Gastroesophageal sphincter (tissue), 3 donors: ENCODE data around the gene XXYLT1.

Source experiments
- CTCF ChIP-seq, 4 experiments: fragments of 200-600 bp in 2 of 4; fragments of 450-650 bp in 2 of 4; sonication (generic) in 1 of 4; IDR thresholded peaks; one replicate each; pipeline ENCODE4 v1.5.1; 2017 to 2019; ENCODE audit warnings: antibody characterized with exemption in 4 of 4, mild to moderate bottlenecking in 2 of 4, moderate library complexity in 2 of 4
- POLR2A ChIP-seq, 2 donors: fragments of 450-650 bp; IDR thresholded peaks; one replicate each; pipeline ENCODE4 v1.6.1; 2017; ENCODE audit warnings: antibody characterized with exemption in 2 of 2, mild to moderate bottlenecking in 2 of 2, moderate library complexity in 1 of 2
- POLR2AphosphoS5 ChIP-seq: sonication (generic); formaldehyde crosslinking; IDR thresholded peaks from one replicate; pipeline ENCODE4 v1.6.1; 2017; ENCODE audit warnings: antibody characterized with exemption

GRCh38 chr3:195065864-195066185, 205.1 kb downstream of the XXYLT1 start:
- TF ChIP-seq POLR2AphosphoS5 (no peak), CTCF (IDR thresholded peaks at IDR 0.05) (no peak), POLR2A (IDR thresholded peaks at IDR 0.05) (no peak)
